ENCODE measurements around the gene CERS5. TPM values are rescaled to one million over a fixed set of nuclear protein-coding genes. Genes with fewer than 3 reads are reported as not detected.

The CERS5 gene, protein sequence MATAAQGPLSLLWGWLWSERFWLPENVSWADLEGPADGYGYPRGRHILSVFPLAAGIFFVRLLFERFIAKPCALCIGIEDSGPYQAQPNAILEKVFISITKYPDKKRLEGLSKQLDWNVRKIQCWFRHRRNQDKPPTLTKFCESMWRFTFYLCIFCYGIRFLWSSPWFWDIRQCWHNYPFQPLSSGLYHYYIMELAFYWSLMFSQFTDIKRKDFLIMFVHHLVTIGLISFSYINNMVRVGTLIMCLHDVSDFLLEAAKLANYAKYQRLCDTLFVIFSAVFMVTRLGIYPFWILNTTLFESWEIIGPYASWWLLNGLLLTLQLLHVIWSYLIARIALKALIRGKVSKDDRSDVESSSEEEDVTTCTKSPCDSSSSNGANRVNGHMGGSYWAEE
- 10 to 100 TPM; 18.9 to 87.0 (median 57.7) TPM for total RNA-seq

DNA sequence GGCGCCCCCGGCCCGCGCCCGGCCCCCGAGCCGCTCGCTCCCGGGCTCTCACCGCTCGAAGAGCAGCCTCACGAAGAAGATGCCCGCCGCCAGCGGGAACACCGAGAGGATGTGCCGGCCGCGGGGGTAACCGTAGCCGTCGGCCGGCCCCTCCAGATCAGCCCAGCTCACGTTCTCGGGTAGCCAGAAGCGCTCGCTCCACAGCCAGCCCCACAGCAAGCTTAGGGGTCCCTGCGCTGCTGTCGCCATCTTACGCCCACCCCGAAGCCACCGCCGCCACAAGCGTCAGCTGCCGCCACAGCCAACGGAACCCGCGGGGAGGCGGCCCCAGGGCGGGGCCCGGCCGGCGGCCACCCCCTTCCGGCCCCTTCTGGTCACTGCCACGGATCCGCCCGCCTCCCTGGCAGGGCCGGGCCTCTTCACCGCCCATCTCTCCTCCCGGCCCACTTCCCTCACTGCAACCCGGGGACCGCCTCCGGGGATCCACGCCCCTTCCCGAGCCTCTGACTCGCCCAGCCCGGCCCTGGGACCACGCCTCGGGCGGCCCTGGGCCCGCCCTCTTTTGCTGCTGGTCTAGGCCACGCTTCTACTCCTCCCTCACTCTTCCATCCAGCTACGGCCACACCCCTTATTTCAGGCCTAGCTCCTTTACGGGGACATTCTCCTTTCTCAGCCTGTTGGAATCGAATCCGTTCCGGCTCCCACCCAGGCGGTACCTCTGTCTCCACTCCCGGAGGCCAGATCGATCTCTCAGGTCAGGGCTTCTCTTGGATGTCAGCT is at the start of gene CERS5:
Gene CERS5, minus strand, starts transcription at position 321 of the 780 bp plus-strand sequence. Its CDS starts 72 bp downstream, at position 249.
- peak; percentile 94 to 98 (median 97) for ATAC-seq (replicated peaks in 6 of 8)
- H3K4me3 ChIP-seq, result peak within 1 kb of the TSS; percentile 51 to 96 (median 77)
- in situ Hi-C loops (cut with MboI; ENCODE audit: low pct_unique_long_range_greater_than_20kb in 2 of 9, low sequenced_read_pairs in 9 of 9, unreplicated experiment in 9 of 9), result no loop called here
- H3K27ac ChIP-seq, result peak within 1 kb of the TSS; percentile 91 to 97
- 0 to 8% (median 0%) methylated on average over 1 to 7 of the region's 70 CpGs; no CpG with 5 or more reads in 3 of the 10 experiments for WGBS, 10 experiments
- peaks cover 0 to 11% of the 10 kb centered on the region in 2 donors for H3K4me1 ChIP-seq (replicated peaks in 1 of 2)

DNA sequence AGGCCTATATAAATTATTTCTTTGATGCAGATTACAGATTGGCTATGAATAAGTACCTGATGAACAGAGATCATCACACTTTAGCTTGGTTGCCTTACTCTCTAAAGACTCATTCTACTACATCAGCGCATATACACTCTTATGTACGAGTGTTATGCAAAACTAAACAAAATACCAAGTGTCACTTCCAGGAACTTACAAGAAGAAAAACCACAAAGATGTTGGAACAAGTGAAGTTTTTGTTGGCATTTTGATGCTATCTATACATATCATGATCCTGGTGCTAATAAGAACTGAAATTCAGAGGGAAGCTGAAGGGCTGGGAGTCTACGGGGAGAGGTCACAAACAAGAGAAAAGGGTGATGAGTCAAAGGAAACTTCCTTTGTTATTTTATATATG is 47.9 kb upstream of the CERS5 start:
- in situ Hi-C loops (cut with MboI; ENCODE audit: low pct_unique_long_range_greater_than_20kb in 2 of 9, low sequenced_read_pairs in 9 of 9, unreplicated experiment in 9 of 9), result loop anchor here in 1 of 9 experiments (25.0 kb wide), 1 partner anchor 97 kb away; no protein-coding TSS in a partner anchor
- H3K4me3 ChIP-seq, result no peak overlapping the region
- ATAC-seq (replicated peaks in 6 of 8), result no peak
- no peaks in the 10 kb centered on the region for H3K4me1 ChIP-seq (replicated peaks in 1 of 2)
- no peak overlapping the region for H3K27ac ChIP-seq
- 60 to 100% (median 96%) methylated on average over 1 to 3 of the region's 3 CpGs for WGBS, 10 experiments

DNA sequence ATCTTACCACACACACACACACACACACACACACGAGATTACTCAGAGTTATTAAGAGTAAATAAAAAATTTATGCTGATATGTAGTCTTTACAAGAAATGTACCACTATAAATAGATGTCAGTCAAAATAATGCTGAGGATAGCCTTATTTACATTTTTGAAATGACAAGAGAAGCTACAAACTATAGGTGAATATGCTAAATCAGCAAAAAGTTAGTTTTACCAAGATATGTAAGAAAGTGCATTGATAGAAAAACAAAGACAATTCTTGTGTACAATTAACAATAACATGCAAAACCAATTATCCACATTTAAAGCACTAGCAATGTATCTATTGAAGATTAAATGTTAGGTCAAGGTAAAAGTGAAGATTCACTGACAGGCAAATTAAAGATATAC is 46.8 kb upstream of the CERS5 start:
- ATAC-seq (replicated peaks in 6 of 8), result no peak
- no peaks in the 10 kb centered on the region for H3K4me1 ChIP-seq (replicated peaks in 1 of 2)
- WGBS, 10 experiments, result 0 to 100% (median 57%) methylated on average over 1 of the region's 1 CpG; no CpG with 5 or more reads in 5 of the 10 experiments
- H3K27ac ChIP-seq, result no peak overlapping the region
- in situ Hi-C loops (cut with MboI; ENCODE audit: low pct_unique_long_range_greater_than_20kb in 2 of 9, low sequenced_read_pairs in 9 of 9, unreplicated experiment in 9 of 9), result loop anchor here in 1 of 9 experiments (25.0 kb wide), 1 partner anchor 98 kb away; no protein-coding TSS in a partner anchor
- H3K4me3 ChIP-seq, result no peak overlapping the region

DNA sequence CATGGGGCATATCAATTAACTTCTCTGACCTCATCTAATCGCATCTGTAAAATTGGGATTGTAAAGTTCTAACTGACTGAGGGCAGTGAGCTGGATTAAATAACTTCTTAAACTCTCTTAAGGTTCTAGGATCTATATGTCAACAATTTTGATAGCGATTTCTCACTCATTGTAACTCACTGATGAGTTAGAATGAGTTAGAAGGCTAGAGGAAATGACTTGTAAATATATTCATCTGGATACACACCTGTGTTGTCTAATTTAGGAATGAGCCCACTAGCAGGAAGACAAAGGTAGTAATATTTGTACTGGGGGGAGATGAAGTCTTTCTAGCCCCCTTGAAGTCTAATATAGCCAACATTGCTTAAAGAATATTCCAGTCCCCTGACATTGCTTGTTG is 46.3 kb upstream of the CERS5 start:
- Histone ChIP-seq H3K4me1 (replicated peaks in 1 of 2) (no peaks in the 10 kb centered on the region), H3K27ac (no peak overlapping the region), H3K4me3 (no peak overlapping the region)
- in situ Hi-C loops (cut with MboI; ENCODE audit: low pct_unique_long_range_greater_than_20kb in 2 of 9, low sequenced_read_pairs in 9 of 9, unreplicated experiment in 9 of 9), result loop anchor here in 1 of 9 experiments (25.0 kb wide), 1 partner anchor 99 kb away; no protein-coding TSS in a partner anchor
- ATAC-seq (replicated peaks in 6 of 8), result no peak
- WGBS, 10 experiments, result 67 to 100% (median 100%) methylated on average over 1 to 2 of the region's 2 CpGs; no CpG with 5 or more reads in 1 of the 10 experiments

DNA sequence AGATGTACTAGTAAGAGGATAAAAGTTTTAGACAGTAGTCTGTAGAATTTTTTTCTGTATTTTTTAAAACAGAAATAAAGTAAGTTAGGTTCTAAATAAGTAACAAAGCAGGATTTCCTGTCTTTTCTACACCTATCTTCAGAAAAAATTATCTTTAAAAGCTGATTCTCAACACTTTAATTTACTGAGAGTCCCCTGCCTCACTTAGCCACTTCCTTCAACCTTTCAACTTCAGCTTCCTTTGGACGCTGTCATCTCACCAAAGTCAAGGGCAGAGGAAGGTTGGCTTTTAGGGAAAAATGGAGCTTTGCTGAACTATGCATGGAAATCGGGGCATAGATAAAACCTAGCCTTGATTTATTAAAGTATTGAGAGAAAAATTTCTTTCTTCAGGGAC is 44.9 kb upstream of the CERS5 start:
- Histone ChIP-seq H3K27ac (no peak overlapping the region), H3K4me3 (no peak overlapping the region), H3K4me1 (replicated peaks in 1 of 2) (no peaks in the 10 kb centered on the region)
- 64 to 100% (median 90%) methylated on average over 1 to 2 of the region's 2 CpGs for WGBS, 10 experiments
- in situ Hi-C loops (cut with MboI; ENCODE audit: low pct_unique_long_range_greater_than_20kb in 2 of 9, low sequenced_read_pairs in 9 of 9, unreplicated experiment in 9 of 9), result loop anchor here in 1 of 9 experiments (25.0 kb wide), 1 partner anchor 100 kb away; no protein-coding TSS in a partner anchor
- no peak for ATAC-seq (replicated peaks in 6 of 8)

GRCh38 chr12:50211392-50212070 is 44.4 kb upstream of the CERS5 start:
- Histone ChIP-seq H3K4me1 (replicated peaks in 1 of 2) (no peaks in the 10 kb centered on the region), H3K27ac (no peak overlapping the region), H3K4me3 (no peak overlapping the region)
- in situ Hi-C loops (cut with MboI; ENCODE audit: low pct_unique_long_range_greater_than_20kb in 2 of 9, low sequenced_read_pairs in 9 of 9, unreplicated experiment in 9 of 9), result loop anchor here in 1 of 9 experiments (25.0 kb wide), 1 partner anchor 101 kb away; no protein-coding TSS in a partner anchor
- peak in 3 of 8 experiments; percentile 44 to 75 (median 54) for ATAC-seq (replicated peaks in 6 of 8)
- 0 to 100% (median 80%) methylated on average over 1 to 6 of the region's 6 CpGs for WGBS, 10 experiments

DNA sequence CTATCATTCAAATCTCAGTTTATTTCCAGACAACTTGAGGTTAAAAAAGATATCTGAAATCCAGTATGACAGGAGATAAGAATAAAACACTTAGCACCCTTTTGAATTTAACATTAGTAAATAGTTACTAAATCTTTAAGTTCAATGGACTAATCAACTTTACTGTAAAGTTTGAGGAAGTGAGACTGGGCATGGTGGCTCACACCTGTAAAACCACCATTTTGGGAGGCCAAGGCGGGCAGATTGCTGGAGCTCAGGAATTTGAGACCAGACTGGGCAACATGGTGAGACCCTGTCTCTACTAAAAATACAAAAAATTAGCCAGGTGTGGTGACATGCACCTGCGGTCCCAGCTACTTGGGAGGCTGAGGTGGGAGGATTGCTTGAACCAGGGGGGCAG is 40.3 kb upstream of the CERS5 start:
- H3K4me1 ChIP-seq (replicated peaks in 1 of 2), result no peaks in the 10 kb centered on the region
- no peak overlapping the region for H3K27ac ChIP-seq
- H3K4me3 ChIP-seq, result no peak overlapping the region
- 88 to 100% (median 100%) methylated on average over 1 to 2 of the region's 2 CpGs; no CpG with 5 or more reads in 4 of the 10 experiments for WGBS, 10 experiments
- in situ Hi-C loops (cut with MboI; ENCODE audit: low pct_unique_long_range_greater_than_20kb in 2 of 9, low sequenced_read_pairs in 9 of 9, unreplicated experiment in 9 of 9), result loop anchor here in 1 of 9 experiments (25.0 kb wide), 1 partner anchor 105 kb away; no protein-coding TSS in a partner anchor
- ATAC-seq (replicated peaks in 6 of 8), result no peak

DNA sequence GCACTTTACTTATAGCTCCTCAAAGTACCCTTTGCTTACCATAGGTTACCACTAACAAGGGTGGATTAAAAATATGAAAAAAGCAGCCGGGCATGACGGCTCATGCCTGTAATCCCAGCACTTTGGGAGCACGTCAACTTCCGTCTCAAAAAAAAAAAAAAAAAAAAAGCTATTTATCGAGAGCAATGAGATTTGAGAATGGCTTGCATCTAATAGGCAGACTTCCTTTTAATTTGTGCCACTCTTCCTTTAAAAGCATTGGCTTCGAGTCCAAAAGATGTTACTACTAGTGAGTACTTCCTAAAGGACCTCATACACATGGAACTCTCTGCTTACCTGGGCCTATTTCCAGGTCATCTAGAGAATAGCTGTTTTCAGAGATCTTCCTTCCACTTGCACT is 38.5 kb upstream of the CERS5 start:
- Histone ChIP-seq H3K27ac (no peak overlapping the region), H3K4me3 (no peak overlapping the region), H3K4me1 (replicated peaks in 1 of 2) (no peaks in the 10 kb centered on the region)
- in situ Hi-C loops (cut with MboI; ENCODE audit: low pct_unique_long_range_greater_than_20kb in 2 of 9, low sequenced_read_pairs in 9 of 9, unreplicated experiment in 9 of 9), result loop anchor here in 1 of 9 experiments (25.0 kb wide), 1 partner anchor 107 kb away; no protein-coding TSS in a partner anchor
- ATAC-seq (replicated peaks in 6 of 8), result no peak
- 83 to 97% (median 93%) methylated on average over 2 to 6 of the region's 6 CpGs; no CpG with 5 or more reads in 2 of the 10 experiments for WGBS, 10 experiments

DNA sequence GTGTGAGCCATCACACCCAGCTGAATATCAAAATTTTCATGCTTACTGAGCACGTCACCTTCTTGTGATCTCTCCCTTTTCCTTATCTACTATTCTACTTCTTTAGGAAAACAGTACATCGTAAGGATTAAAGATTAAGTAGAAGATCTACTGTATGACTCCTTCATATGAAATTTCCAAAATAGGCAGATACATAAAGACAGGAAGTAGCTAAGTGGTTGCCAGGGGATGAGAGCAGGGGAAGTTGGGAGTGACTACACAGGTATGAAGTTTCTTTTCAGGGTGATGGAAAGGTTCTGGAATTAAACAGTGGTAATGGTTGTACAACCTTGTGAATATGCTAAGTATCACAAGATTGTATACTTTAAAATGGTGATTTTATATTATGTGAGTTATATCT is 36.5 kb upstream of the CERS5 start:
- no peaks in the 10 kb centered on the region for H3K4me1 ChIP-seq (replicated peaks in 1 of 2)
- no peak overlapping the region for H3K4me3 ChIP-seq
- ATAC-seq (replicated peaks in 6 of 8), result no peak
- in situ Hi-C loops (cut with MboI; ENCODE audit: low pct_unique_long_range_greater_than_20kb in 2 of 9, low sequenced_read_pairs in 9 of 9, unreplicated experiment in 9 of 9), result loop anchor here in 1 of 9 experiments (25.0 kb wide), 1 partner anchor 109 kb away; no protein-coding TSS in a partner anchor
- WGBS, 10 experiments, result 17 to 100% (median 100%) methylated on average over 1 to 2 of the region's 2 CpGs; no CpG with 5 or more reads in 2 of the 10 experiments
- H3K27ac ChIP-seq, result no peak overlapping the region

DNA sequence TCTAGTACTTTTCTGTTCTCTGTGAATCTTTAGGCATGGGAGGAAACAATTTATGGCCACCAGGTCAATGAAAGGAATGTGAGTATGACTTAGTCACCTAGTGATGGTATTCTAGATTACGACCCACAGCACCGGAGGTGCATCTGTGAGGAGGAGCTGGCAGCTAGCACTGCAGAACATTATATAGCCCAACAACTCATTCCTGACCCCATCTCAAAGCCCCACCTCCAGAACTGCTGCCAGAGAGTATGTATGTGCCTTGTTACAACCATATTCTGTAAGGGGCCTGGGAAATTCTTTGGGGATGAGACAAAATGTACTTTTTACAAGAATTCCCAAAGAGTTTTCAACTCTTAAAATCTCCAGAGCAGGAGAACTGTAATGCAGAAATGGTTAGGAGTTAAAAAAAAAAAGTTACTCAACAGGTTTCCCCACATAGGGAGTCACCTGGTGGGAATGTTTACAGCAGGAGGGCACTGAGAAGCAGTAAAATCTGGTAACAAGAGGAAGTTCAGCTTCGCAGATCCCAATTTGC is 34.9 kb upstream of the CERS5 start:
- in situ Hi-C loops (cut with MboI; ENCODE audit: low pct_unique_long_range_greater_than_20kb in 2 of 9, low sequenced_read_pairs in 9 of 9, unreplicated experiment in 9 of 9), result loop anchor here in 1 of 9 experiments (25.0 kb wide), 1 partner anchor 110 kb away; no protein-coding TSS in a partner anchor
- WGBS, 10 experiments, result 60 to 94% (median 82%) methylated on average over 1 to 3 of the region's 3 CpGs; no CpG with 5 or more reads in 4 of the 10 experiments
- Histone ChIP-seq H3K27ac (no peak overlapping the region), H3K4me3 (no peak overlapping the region), H3K4me1 (replicated peaks in 1 of 2) (no peaks in the 10 kb centered on the region)
- no peak for ATAC-seq (replicated peaks in 6 of 8)

- in situ Hi-C loops (cut with MboI; ENCODE audit: low pct_unique_long_range_greater_than_20kb in 2 of 9, low sequenced_read_pairs in 9 of 9, unreplicated experiment in 9 of 9), result loop anchor here in 1 of 9 experiments (25.0 kb wide), 1 partner anchor 112 kb away; no protein-coding TSS in a partner anchor
- Histone ChIP-seq H3K4me1 (replicated peaks in 1 of 2) (no peaks in the 10 kb centered on the region), H3K4me3 (no peak overlapping the region), H3K27ac (no peak overlapping the region)
- 25 to 95% (median 80%) methylated on average over 1 to 2 of the region's 2 CpGs; no CpG with 5 or more reads in 1 of the 10 experiments for WGBS, 10 experiments
- ATAC-seq (replicated peaks in 6 of 8), result no peak
Measured at GRCh38 chr12:50200552-50201273, 33.5 kb upstream of the CERS5 start.

All from motor neuron (in vitro differentiated cells).